ENCODE measurements around the gene LAPTM5.
"Not testable (repeated sequence)": the region's sequence is repeated elsewhere in the genome, so short reads cannot be mapped to it uniquely, and the experiment has no call there.

LAPTM5 gene

GRCh38 chr1:30770150-30770549, 12.6 kb upstream of the LAPTM5 start:
- no peak for DNase-seq (ENCODE audit: low spot score)

- no peak for DNase-seq (ENCODE audit: low spot score)
These were observed 11.5 kb upstream of the LAPTM5 start for GRCh38 chr1:30768830-30769718.

- DNase-seq (ENCODE audit: low spot score): no peak
These were observed 10.7 kb upstream of the LAPTM5 start for GRCh38 chr1:30768159-30768829.

- not testable (repeated sequence) for DNase-seq (ENCODE audit: low spot score)
These were observed 9.4 kb upstream of the LAPTM5 start for GRCh38 chr1:30766948-30767347.

- DNase-seq (ENCODE audit: low spot score): no peak
These were observed 8.2 kb upstream of the LAPTM5 start for GRCh38 chr1:30765556-30766434.

GRCh38 chr1:30764939-30765555, 7.5 kb upstream of the LAPTM5 start:
- DNase-seq (ENCODE audit: low spot score): no peak

- no peak for DNase-seq (ENCODE audit: low spot score)
These were observed 6.8 kb upstream of the LAPTM5 start for GRCh38 chr1:30764396-30764795.

- peak; percentile 78 for DNase-seq (ENCODE audit: low spot score)
These were observed 6.2 kb upstream of the LAPTM5 start for GRCh38 chr1:30763651-30764248.

- no peak for DNase-seq (ENCODE audit: low spot score)
These were observed 5.5 kb upstream of the LAPTM5 start for GRCh38 chr1:30762930-30763650.

GRCh38 chr1:30762152-30762929, 4.8 kb upstream of the LAPTM5 start:
- DNase-seq (ENCODE audit: low spot score): no peak

GRCh38 chr1:30761381-30762151, 4.0 kb upstream of the LAPTM5 start:
- DNase-seq (ENCODE audit: low spot score): no peak

GRCh38 chr1:30760596-30761324, 3.2 kb upstream of the LAPTM5 start:
- DNase-seq (ENCODE audit: low spot score): peak; percentile 72

- no peak for DNase-seq (ENCODE audit: low spot score)
These were observed 2.2 kb upstream of the LAPTM5 start for GRCh38 chr1:30759718-30760281.

- DNase-seq (ENCODE audit: low spot score): no peak
These were observed 1.3 kb upstream of the LAPTM5 start for GRCh38 chr1:30758785-30759380.

GRCh38 chr1:30758121-30758688, 631 bp upstream of the LAPTM5 start:
- no peak for DNase-seq (ENCODE audit: low spot score)

- no peak for DNase-seq (ENCODE audit: low spot score)
These were observed 826 bp downstream of the LAPTM5 start for GRCh38 chr1:30756545-30757351.

- DNase-seq (ENCODE audit: low spot score): no peak
These were observed 1.4 kb downstream of the LAPTM5 start for GRCh38 chr1:30756206-30756544.
